CD14-positive monocyte (primary cell): Measurements from ENCODE around the gene CEP20. TPM values are rescaled to one million over a fixed set of nuclear protein-coding genes. Genes with fewer than 3 reads are reported as not detected.

Experiments used
- DNase-seq, 3 donors: peaks; one replicate each; pipeline ENCODE4 v3.0.0-alpha.2; 2011 to 2022
- H2AFZ ChIP-seq: 2 replicates; pipeline ENCODE4 v1.6.0; 2012; ENCODE audit warnings: mild to moderate bottlenecking, low read depth, low read length, inconsistent platforms; ENCODE audit not compliant: insufficient read depth, poor library complexity, severe bottlenecking
- H3K27ac ChIP-seq, 2 donors: 1 replicate in 1 of 2; 2 replicates in 1 of 2; pipeline ENCODE4 v1.5.1; 2012 to 2013; ENCODE audit warnings: low read length in 2 of 2, control low read depth in 1 of 2, inconsistent platforms in 1 of 2, low read depth in 1 of 2, mild to moderate bottlenecking in 1 of 2
- H3K27me3 ChIP-seq, 2 donors: one replicate each; pipeline versions ENCODE4 v1.6.0 to v1.6.1; 2011 to 2013; ENCODE audit warnings: low read length in 2 of 2; ENCODE audit not compliant: control insufficient read depth in 2 of 2, insufficient read depth in 2 of 2
- H3K36me3 ChIP-seq, 2 donors: replicated peaks in 1 of 2; 1 replicate in 1 of 2; 2 replicates in 1 of 2; pipeline versions ENCODE4 v1.5.1 to v1.6.1; 2012 to 2013; ENCODE audit warnings: low read length in 2 of 2, control low read depth in 1 of 2, inconsistent platforms in 1 of 2, mild to moderate bottlenecking in 1 of 2; ENCODE audit not compliant: insufficient read depth in 2 of 2, control insufficient read depth in 1 of 2
- H3K4me1 ChIP-seq, 2 donors: 1 replicate in 1 of 2; 2 replicates in 1 of 2; pipeline versions ENCODE4 v1.5.1 to v1.6.1; 2012 to 2013; ENCODE audit warnings: low read length in 2 of 2, control low read depth in 1 of 2, inconsistent platforms in 1 of 2, mild to moderate bottlenecking in 1 of 2, moderate library complexity in 1 of 2; ENCODE audit not compliant: insufficient read depth in 2 of 2, control insufficient read depth in 1 of 2
- H3K4me2 ChIP-seq: replicated peaks from 2 replicates; pipeline ENCODE3; 2012; ENCODE audit warnings: low read length, moderate library complexity, mild to moderate bottlenecking; ENCODE audit not compliant: poor library complexity, severe bottlenecking; ENCODE audit errors: extremely low read depth
- H3K4me3 ChIP-seq, 3 experiments: fragments of 200-600 bp in 1 of 3; sonication (generic) in 1 of 3; replicated peaks in 1 of 3; 1 replicate in 2 of 3; 2 replicates in 1 of 3; pipeline ENCODE4 v1.5.1; 2011 to 2013; ENCODE audit warnings: low read length in 3 of 3, mild to moderate bottlenecking in 3 of 3, control low read depth in 2 of 3, low read depth in 2 of 3, inconsistent platforms in 1 of 3, moderate library complexity in 1 of 3
- H3K79me2 ChIP-seq: 2 replicates; pipeline ENCODE4 v1.6.0; 2012; ENCODE audit warnings: mild to moderate bottlenecking, control low read depth, inconsistent platforms, low read length, moderate library complexity; ENCODE audit not compliant: insufficient read depth
- H3K9ac ChIP-seq: 2 replicates; pipeline ENCODE4 v1.6.0; 2017; ENCODE audit warnings: low read length, mild to moderate bottlenecking; ENCODE audit not compliant: insufficient read depth, poor library complexity, severe bottlenecking
- H3K9me3 ChIP-seq, 2 donors: replicated peaks in 1 of 2; 1 replicate in 1 of 2; 2 replicates in 1 of 2; pipeline versions ENCODE4 v1.5.1 to v1.6.1; 2012 to 2013; ENCODE audit warnings: low read length in 2 of 2, control low read depth in 1 of 2; ENCODE audit not compliant: control insufficient read depth in 1 of 2, insufficient read depth in 1 of 2
- H4K20me1 ChIP-seq: 2 replicates; pipeline ENCODE4 v1.6.0; 2012; ENCODE audit warnings: mild to moderate bottlenecking, low read length, control low read depth, moderate library complexity; ENCODE audit not compliant: insufficient read depth
- H3K27ac Mint-ChIP-seq, 7 donors: one replicate each; pipeline ENCODE4 v1.8.0; 2020; ENCODE audit warnings: mild to moderate bottlenecking in 7 of 7, mixed read lengths in 7 of 7, moderate library complexity in 6 of 7, inconsistent platforms in 2 of 7
- H3K27me3 Mint-ChIP-seq, 3 donors: one replicate each; pipeline ENCODE4 v1.8.0; 2021 to 2022; ENCODE audit warnings: low read depth in 3 of 3, mild to moderate bottlenecking in 3 of 3, mixed read lengths in 3 of 3, moderate library complexity in 3 of 3, inconsistent platforms in 1 of 3
- H3K36me3 Mint-ChIP-seq, 2 donors: one replicate each; pipeline ENCODE4 v1.8.0; 2020; ENCODE audit warnings: mixed read lengths in 2 of 2, inconsistent platforms in 1 of 2, mild to moderate bottlenecking in 1 of 2
- H3K4me1 Mint-ChIP-seq: one replicate; pipeline ENCODE4 v1.8.0; 2020; ENCODE audit warnings: mild to moderate bottlenecking, mixed read lengths
- H3K4me3 Mint-ChIP-seq, 2 donors: one replicate each; pipeline ENCODE4 v1.8.0; 2020; ENCODE audit warnings: mild to moderate bottlenecking in 2 of 2, mixed read lengths in 2 of 2, moderate library complexity in 1 of 2
- H3K9me3 Mint-ChIP-seq, 7 donors: one replicate each; pipeline ENCODE4 v1.8.0; 2020 to 2022; ENCODE audit warnings: mixed read lengths in 7 of 7, mild to moderate bottlenecking in 6 of 7, moderate library complexity in 6 of 7, inconsistent platforms in 2 of 7
- WGBS: methylation state at CpG from one replicate; pipeline ENCODE4 v1.1.5; 2013; ENCODE audit warnings: missing lambda C conversion rate; ENCODE audit not compliant: insufficient coverage; 5-methylcytosine and 5-hydroxymethylcytosine counted together
- intact Hi-C, 2 donors: fragments of 100-400 bp; cut with micrococcal nuclease; formaldehyde crosslinking; loops; one replicate each; pipeline versions ENCODE4 v1.15.0 to v1.15.1; 2023
- polyA plus RNA-seq, 3 donors: library from polyadenylated mRNA; depleted of rRNA in 1 of 3; unstranded in 2 of 3; stranded (reverse) in 1 of 3; fragments of 300-500 nt in 2 of 3; fragments of >200 nt in 1 of 3; fragmentation: Illumina TruSeq in 2 of 3; gene quantifications; 1 replicate in 2 of 3; 2 replicates in 1 of 3; pipeline ENCODE4 v1.2.3, GENCODE V29; 2012 to 2021
- TF ChIP-seq, protein P1 (sequence below): fragments of 200-600 bp; IDR thresholded peaks from one replicate; pipeline ENCODE4 v1.8.0; 2022; ENCODE audit warnings: antibody characterized with exemption, mild to moderate bottlenecking

CEP20 gene
- polyA plus RNA-seq, 3 donors = 11.6 to 27.3 (median 24.7) TPM

DNA sequence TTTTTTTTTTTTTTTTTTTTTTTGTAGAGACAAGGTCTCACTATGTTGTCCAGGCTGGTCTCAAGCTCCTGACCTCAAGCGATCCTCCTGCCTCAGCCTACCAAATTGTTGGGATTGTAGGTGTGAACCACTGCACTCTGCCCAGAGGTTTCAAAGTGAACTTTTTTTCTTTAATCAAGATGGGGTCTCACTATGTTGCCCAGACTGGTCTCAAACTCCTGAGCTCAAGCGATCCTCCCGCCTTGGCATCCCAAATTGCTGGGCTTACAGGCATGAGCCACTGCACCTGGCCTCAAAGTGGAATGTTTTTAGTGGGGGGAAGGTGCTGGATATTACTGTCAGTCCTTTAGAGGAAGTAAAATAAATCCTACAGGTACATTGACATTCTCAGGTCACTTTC is 12.0 kb upstream of the CEP20 start:
- Histone ChIP-seq H3K27ac (no peak overlapping the region), H3K36me3 (no peaks in the 10 kb centered on the region), H3K4me2 (no peak overlapping the region), H3K27me3 (no peaks in the 10 kb centered on the region), H3K9ac (no peak overlapping the region), H3K4me3 (no peak overlapping the region), H3K79me2 (no peaks in the 10 kb centered on the region), H3K4me1 (peaks cover 12 to 14% of the 10 kb centered on the region in 2 donors), H3K9me3 (no peaks in the 10 kb centered on the region), H4K20me1 (no peaks in the 10 kb centered on the region), H2AFZ (no peak overlapping the region)
- no peak for DNase-seq
- Mint-ChIP-seq H3K4me3 (no peak overlapping the region), H3K27me3 (peaks cover 0 to 2% (median 0%) of the 10 kb centered on the region in 3 donors), H3K27ac (peak overlapping the region in 1 of 7 donors; percentile 24), H3K4me1 (peaks cover 20% of the 10 kb centered on the region), H3K9me3 (no peaks in the 10 kb centered on the region), H3K36me3 (no peaks in the 10 kb centered on the region)
- intact Hi-C loops = no loop called here
- TF ChIP-seq, protein P1, sequence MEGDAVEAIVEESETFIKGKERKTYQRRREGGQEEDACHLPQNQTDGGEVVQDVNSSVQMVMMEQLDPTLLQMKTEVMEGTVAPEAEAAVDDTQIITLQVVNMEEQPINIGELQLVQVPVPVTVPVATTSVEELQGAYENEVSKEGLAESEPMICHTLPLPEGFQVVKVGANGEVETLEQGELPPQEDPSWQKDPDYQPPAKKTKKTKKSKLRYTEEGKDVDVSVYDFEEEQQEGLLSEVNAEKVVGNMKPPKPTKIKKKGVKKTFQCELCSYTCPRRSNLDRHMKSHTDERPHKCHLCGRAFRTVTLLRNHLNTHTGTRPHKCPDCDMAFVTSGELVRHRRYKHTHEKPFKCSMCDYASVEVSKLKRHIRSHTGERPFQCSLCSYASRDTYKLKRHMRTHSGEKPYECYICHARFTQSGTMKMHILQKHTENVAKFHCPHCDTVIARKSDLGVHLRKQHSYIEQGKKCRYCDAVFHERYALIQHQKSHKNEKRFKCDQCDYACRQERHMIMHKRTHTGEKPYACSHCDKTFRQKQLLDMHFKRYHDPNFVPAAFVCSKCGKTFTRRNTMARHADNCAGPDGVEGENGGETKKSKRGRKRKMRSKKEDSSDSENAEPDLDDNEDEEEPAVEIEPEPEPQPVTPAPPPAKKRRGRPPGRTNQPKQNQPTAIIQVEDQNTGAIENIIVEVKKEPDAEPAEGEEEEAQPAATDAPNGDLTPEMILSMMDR = no peak
- 100% methylated on average over 2 of the region's 3 CpGs for WGBS

DNA sequence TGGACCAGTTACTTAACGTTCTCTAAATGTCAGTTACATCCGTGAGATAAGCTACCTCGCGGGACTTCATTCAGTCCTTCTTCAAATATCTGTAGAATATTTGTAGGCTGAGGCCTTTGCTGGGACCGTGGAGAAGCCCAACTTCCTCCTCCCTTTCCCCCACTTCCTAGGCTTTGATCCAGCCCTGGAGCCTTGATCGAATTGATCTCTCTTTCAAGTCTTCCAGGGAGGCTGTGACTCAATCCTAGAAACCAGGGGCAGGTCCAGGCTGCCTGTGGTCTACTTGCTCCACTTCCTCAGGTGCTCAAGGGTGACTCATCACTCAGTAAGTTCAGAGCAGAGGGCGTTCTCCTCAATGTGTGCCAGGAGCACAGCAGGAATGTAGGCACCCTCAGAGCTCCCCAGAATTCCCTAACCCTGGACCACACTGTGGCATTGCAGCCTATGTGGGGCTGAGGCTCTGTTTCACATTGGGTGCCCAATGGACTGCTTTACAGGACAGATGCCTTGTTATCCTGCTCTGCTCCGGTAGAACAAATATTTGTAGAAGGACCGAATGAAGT is 11.2 kb upstream of the CEP20 start:
- no peak overlapping the region for H3K4me3 ChIP-seq
- peak in 1 of 3 donors; percentile 44 for DNase-seq
- H4K20me1 ChIP-seq = no peaks in the 10 kb centered on the region
- intact Hi-C loops = no loop called here
- no peaks in the 10 kb centered on the region for H3K79me2 ChIP-seq
- H3K9me3 Mint-ChIP-seq = no peaks in the 10 kb centered on the region
- TF ChIP-seq, protein P1 = no peak
- 72% methylated on average over 3 of the region's 9 CpGs for WGBS
- H3K9me3 ChIP-seq = no peaks in the 10 kb centered on the region
- no peak overlapping the region for H2AFZ ChIP-seq
- peaks cover 21% of the 10 kb centered on the region for H3K4me1 Mint-ChIP-seq
- peaks cover 12 to 14% of the 10 kb centered on the region in 2 donors for H3K4me1 ChIP-seq
- H3K27me3 ChIP-seq = no peaks in the 10 kb centered on the region
- H3K4me3 Mint-ChIP-seq = no peak overlapping the region
- H3K27ac ChIP-seq = no peak overlapping the region
- H3K9ac ChIP-seq = no peak overlapping the region
- no peaks in the 10 kb centered on the region for H3K36me3 Mint-ChIP-seq
- peak overlapping the region in 2 of 7 donors; percentile 6 to 12 for H3K27ac Mint-ChIP-seq
- H3K27me3 Mint-ChIP-seq = peaks cover 0 to 4% (median 0%) of the 10 kb centered on the region in 3 donors
- H3K36me3 ChIP-seq = no peaks in the 10 kb centered on the region
- no peak overlapping the region for H3K4me2 ChIP-seq
